ENCODE results near the gene RAB11FIP4.

- TF ChIP-seq CTCF (IDR thresholded peaks at IDR 0.05), result no peak
- no peak for TF ChIP-seq EZH2 (IDR thresholded peaks at IDR 0.05; ENCODE audit: borderline replicate concordance, insufficient read depth, low read depth, low read length, poor library complexity, severe bottlenecking)
Measured at GRCh38 chr17:31453896-31454295, 62.4 kb downstream of the RAB11FIP4 start.
